ENCODE results near the gene FAM118A. TPM values are rescaled to one million over a fixed set of nuclear protein-coding genes. Genes with fewer than 3 reads are reported as not detected.

Gene FAM118A
- total and polyA plus RNA-seq, 5 donors from 2014 or later: 34.5 to 456 (median 61.5) TPM

DNA sequence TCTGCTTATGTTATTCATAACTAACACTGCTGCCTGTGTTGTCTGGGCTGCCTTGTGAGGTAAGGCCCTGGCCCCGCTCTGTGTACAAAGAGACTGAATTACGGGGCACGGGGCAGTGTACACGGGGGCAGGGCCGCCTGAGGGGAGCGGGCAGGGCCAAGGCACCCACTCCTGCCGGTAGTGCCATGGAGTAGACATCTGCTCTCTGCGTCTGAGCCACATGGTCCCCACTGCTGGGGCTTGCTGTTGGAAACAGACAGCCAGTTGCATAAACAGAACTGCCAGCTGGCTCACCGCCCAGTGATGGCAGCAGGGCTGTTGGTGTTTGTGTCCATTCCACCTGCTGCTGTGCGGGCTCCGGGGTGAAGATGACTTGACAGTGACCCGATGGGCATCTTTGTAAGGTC lies 19.8 kb downstream of the FAM118A start:
- DNase-seq (no peak), ATAC-seq (ENCODE audit: low read depth in 2 of 2) (no peak)
- peaks cover 4% of the 10 kb centered on the region for H3K27me3 Mint-ChIP-seq
- H3K9me3 Mint-ChIP-seq: no peaks in the 10 kb centered on the region
- Histone ChIP-seq H3K4me1 (ENCODE audit: control insufficient read depth, insufficient read depth, low read length, poor library complexity, severe bottlenecking) (no peaks in the 10 kb centered on the region), H3K27me3 (ENCODE audit: control insufficient read depth, insufficient read depth, low read length) (no peaks in the 10 kb centered on the region), H3K4me3 (ENCODE audit: low read depth, low read length) (no peak overlapping the region), H3K27ac (ENCODE audit: insufficient read depth, low read length, poor library complexity, severe bottlenecking) (no peak overlapping the region), H3K36me3 (ENCODE audit: control insufficient read depth, insufficient read depth, low read length) (peaks cover 83% of the 10 kb centered on the region), H3K9me3 (ENCODE audit: control insufficient read depth in 2 of 2, low read length in 2 of 2) (no peaks in the 10 kb centered on the region)
- H3K27ac Mint-ChIP-seq: peak overlapping the region in 2 of 3 donors; percentile 72 to 87
- peaks cover 0 to 15% (median 5%) of the 10 kb centered on the region in 4 donors for H3K4me1 Mint-ChIP-seq
- peaks cover 36% of the 10 kb centered on the region for H3K36me3 Mint-ChIP-seq
- no peak overlapping the region for H3K4me3 Mint-ChIP-seq

DNA sequence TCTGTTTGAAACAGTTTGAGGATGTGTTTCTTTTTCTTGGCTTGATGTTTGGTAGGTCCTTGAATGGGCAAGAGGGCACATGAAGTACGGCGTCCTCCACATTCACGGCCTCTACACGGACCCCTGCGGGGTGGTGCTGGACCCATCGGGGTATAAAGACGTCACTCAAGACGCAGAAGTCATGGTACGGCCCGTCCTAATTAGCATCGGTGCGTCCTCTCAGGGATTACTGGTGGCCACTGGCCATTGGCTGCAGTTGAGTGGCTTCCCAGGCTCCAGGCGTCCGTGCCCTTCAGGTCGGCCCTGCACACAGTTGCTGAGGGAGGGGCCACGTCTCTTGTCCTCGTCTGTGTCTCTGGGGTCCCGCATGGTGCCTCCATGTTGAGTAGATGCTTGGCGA lies 20.8 kb downstream of the FAM118A start:
- Mint-ChIP-seq H3K27me3 (peaks cover 4% of the 10 kb centered on the region), H3K4me1 (peaks cover 0 to 7% (median 3%) of the 10 kb centered on the region in 4 donors), H3K36me3 (peaks cover 34% of the 10 kb centered on the region), H3K27ac (peak overlapping the region; percentile 36 to 87 (median 63)), H3K9me3 (no peaks in the 10 kb centered on the region), H3K4me3 (no peak overlapping the region)
- Histone ChIP-seq H3K4me1 (ENCODE audit: control insufficient read depth, insufficient read depth, low read length, poor library complexity, severe bottlenecking) (no peaks in the 10 kb centered on the region), H3K9me3 (ENCODE audit: control insufficient read depth in 2 of 2, low read length in 2 of 2) (no peaks in the 10 kb centered on the region), H3K4me3 (ENCODE audit: low read depth, low read length) (no peak overlapping the region), H3K27ac (ENCODE audit: insufficient read depth, low read length, poor library complexity, severe bottlenecking) (no peak overlapping the region), H3K36me3 (ENCODE audit: control insufficient read depth, insufficient read depth, low read length) (peaks cover 85% of the 10 kb centered on the region), H3K27me3 (ENCODE audit: control insufficient read depth, insufficient read depth, low read length) (no peaks in the 10 kb centered on the region)
- DNase-seq (no peak), ATAC-seq (ENCODE audit: low read depth in 2 of 2) (no peak)

- Histone ChIP-seq H3K4me1 (ENCODE audit: control insufficient read depth, insufficient read depth, low read length, poor library complexity, severe bottlenecking) (no peaks in the 10 kb centered on the region), H3K27me3 (ENCODE audit: control insufficient read depth, insufficient read depth, low read length) (no peaks in the 10 kb centered on the region), H3K9me3 (ENCODE audit: control insufficient read depth in 2 of 2, low read length in 2 of 2) (no peaks in the 10 kb centered on the region), H3K36me3 (ENCODE audit: control insufficient read depth, insufficient read depth, low read length) (peaks cover 86% of the 10 kb centered on the region), H3K27ac (ENCODE audit: insufficient read depth, low read length, poor library complexity, severe bottlenecking) (no peak overlapping the region), H3K4me3 (ENCODE audit: low read depth, low read length) (no peak overlapping the region)
- DNase-seq (no peak), ATAC-seq (ENCODE audit: low read depth in 2 of 2) (no peak)
- H3K36me3 Mint-ChIP-seq: peaks cover 37% of the 10 kb centered on the region
- H3K4me3 Mint-ChIP-seq: no peak overlapping the region
- H3K27me3 Mint-ChIP-seq: peaks cover 4% of the 10 kb centered on the region
- H3K4me1 Mint-ChIP-seq: peaks cover 0 to 6% (median 3%) of the 10 kb centered on the region in 4 donors
- H3K9me3 Mint-ChIP-seq: no peaks in the 10 kb centered on the region
- no peak overlapping the region for H3K27ac Mint-ChIP-seq
These were observed 21.8 kb downstream of the FAM118A start for GRCh38 chr22:45331486-45331885.

- ATAC-seq (ENCODE audit: low read depth in 2 of 2): no peak
These were observed 22.3 kb downstream of the FAM118A start for GRCh38 chr22:45332001-45332400.

GRCh38 chr22:45334068-45334467 lies 24.3 kb downstream of the FAM118A start:
- no peaks in the 10 kb centered on the region for H3K27me3 ChIP-seq (ENCODE audit: control insufficient read depth, insufficient read depth, low read length)
- no peaks in the 10 kb centered on the region for H3K4me1 ChIP-seq (ENCODE audit: control insufficient read depth, insufficient read depth, low read length, poor library complexity, severe bottlenecking)
- Mint-ChIP-seq H3K36me3 (peaks cover 42% of the 10 kb centered on the region), H3K27ac (peak overlapping the region; percentile 44 to 63 (median 49)), H3K4me1 (peaks cover 0 to 12% (median 3%) of the 10 kb centered on the region in 4 donors), H3K9me3 (no peaks in the 10 kb centered on the region), H3K4me3 (no peak overlapping the region), H3K27me3 (no peaks in the 10 kb centered on the region)
- H3K27ac ChIP-seq (ENCODE audit: insufficient read depth, low read length, poor library complexity, severe bottlenecking): no peak overlapping the region
- ATAC-seq (ENCODE audit: low read depth in 2 of 2): no peak
- no peak for DNase-seq
- no peak overlapping the region for H3K4me3 ChIP-seq (ENCODE audit: low read depth, low read length)
- H3K36me3 ChIP-seq (ENCODE audit: control insufficient read depth, insufficient read depth, low read length): peaks cover 84% of the 10 kb centered on the region
- H3K9me3 ChIP-seq (ENCODE audit: control insufficient read depth in 2 of 2, low read length in 2 of 2): no peaks in the 10 kb centered on the region

More at GRCh38 chr22:45332001-45332400, 22.3 kb downstream of the FAM118A start:
- H3K9me3 Mint-ChIP-seq: no peaks in the 10 kb centered on the region
- no peak overlapping the region for H3K27ac Mint-ChIP-seq
- H3K4me3 Mint-ChIP-seq: no peak overlapping the region
- peaks cover 0 to 11% (median 3%) of the 10 kb centered on the region in 4 donors for H3K4me1 Mint-ChIP-seq
- Histone ChIP-seq H3K4me1 (ENCODE audit: control insufficient read depth, insufficient read depth, low read length, poor library complexity, severe bottlenecking) (no peaks in the 10 kb centered on the region), H3K27ac (ENCODE audit: insufficient read depth, low read length, poor library complexity, severe bottlenecking) (no peak overlapping the region), H3K4me3 (ENCODE audit: low read depth, low read length) (no peak overlapping the region), H3K36me3 (ENCODE audit: control insufficient read depth, insufficient read depth, low read length) (peaks cover 90% of the 10 kb centered on the region), H3K9me3 (ENCODE audit: control insufficient read depth in 2 of 2, low read length in 2 of 2) (no peaks in the 10 kb centered on the region), H3K27me3 (ENCODE audit: control insufficient read depth, insufficient read depth, low read length) (no peaks in the 10 kb centered on the region)
- no peak for DNase-seq
- peaks cover 43% of the 10 kb centered on the region for H3K36me3 Mint-ChIP-seq
- peaks cover 3% of the 10 kb centered on the region for H3K27me3 Mint-ChIP-seq

DNA sequence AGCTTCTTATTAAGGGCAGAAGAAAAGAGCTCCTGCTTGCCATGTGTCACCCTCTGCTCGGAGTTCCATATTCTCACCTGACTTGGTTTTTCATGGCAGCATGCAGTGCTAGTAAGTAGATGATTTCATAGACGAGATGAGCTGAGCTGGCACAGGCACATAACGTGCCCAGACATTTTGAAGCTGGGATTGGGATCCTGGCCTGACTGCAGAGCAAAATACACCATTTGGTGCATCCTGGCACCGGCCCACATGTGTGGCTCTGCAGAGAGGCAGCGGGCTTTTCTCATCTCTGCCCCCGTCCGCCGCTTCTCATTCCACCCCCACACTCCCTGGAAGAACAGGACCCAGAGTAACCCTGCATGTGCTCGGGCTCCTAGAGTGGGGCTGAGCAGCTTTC lies 24.8 kb downstream of the FAM118A start:
- Histone ChIP-seq H3K4me3 (ENCODE audit: low read depth, low read length) (no peak overlapping the region), H3K4me1 (ENCODE audit: control insufficient read depth, insufficient read depth, low read length, poor library complexity, severe bottlenecking) (no peaks in the 10 kb centered on the region), H3K27me3 (ENCODE audit: control insufficient read depth, insufficient read depth, low read length) (no peaks in the 10 kb centered on the region), H3K9me3 (ENCODE audit: control insufficient read depth in 2 of 2, low read length in 2 of 2) (no peaks in the 10 kb centered on the region), H3K36me3 (ENCODE audit: control insufficient read depth, insufficient read depth, low read length) (peaks cover 82% of the 10 kb centered on the region), H3K27ac (ENCODE audit: insufficient read depth, low read length, poor library complexity, severe bottlenecking) (no peak overlapping the region)
- no peak for DNase-seq
- Mint-ChIP-seq H3K27me3 (no peaks in the 10 kb centered on the region), H3K9me3 (no peaks in the 10 kb centered on the region), H3K27ac (peak overlapping the region in 2 of 3 donors; percentile 44 to 49), H3K36me3 (peaks cover 39% of the 10 kb centered on the region), H3K4me1 (peaks cover 0 to 8% (median 3%) of the 10 kb centered on the region in 4 donors), H3K4me3 (no peak overlapping the region)
- ATAC-seq (ENCODE audit: low read depth in 2 of 2): no peak

- ATAC-seq (ENCODE audit: low read depth in 2 of 2) (no peak), DNase-seq (no peak)
- Histone ChIP-seq H3K9me3 (ENCODE audit: control insufficient read depth in 2 of 2, low read length in 2 of 2) (no peaks in the 10 kb centered on the region), H3K27me3 (ENCODE audit: control insufficient read depth, insufficient read depth, low read length) (no peaks in the 10 kb centered on the region), H3K4me1 (ENCODE audit: control insufficient read depth, insufficient read depth, low read length, poor library complexity, severe bottlenecking) (no peaks in the 10 kb centered on the region), H3K27ac (ENCODE audit: insufficient read depth, low read length, poor library complexity, severe bottlenecking) (no peak overlapping the region), H3K4me3 (ENCODE audit: low read depth, low read length) (no peak overlapping the region), H3K36me3 (ENCODE audit: control insufficient read depth, insufficient read depth, low read length) (peaks cover 83% of the 10 kb centered on the region)
- Mint-ChIP-seq H3K27me3 (no peaks in the 10 kb centered on the region), H3K4me1 (peaks cover 0 to 8% (median 3%) of the 10 kb centered on the region in 4 donors), H3K4me3 (no peak overlapping the region), H3K9me3 (no peaks in the 10 kb centered on the region), H3K36me3 (peaks cover 39% of the 10 kb centered on the region), H3K27ac (peak overlapping the region in 1 of 3 donors; percentile 18)
These were observed 25.5 kb downstream of the FAM118A start for GRCh38 chr22:45335021-45335818.

All from CD4-positive, CD25-positive, alpha-beta regulatory T cell (primary cell).